Activated CD4-positive, alpha-beta T cell treated with anti-CD3 and anti-CD28 coated beads, Interleukin-2, amount 50 U/mL, for 24 hours (primary cell): ENCODE results near the gene ZNF322.

ENCODE experiments used
- DNase-seq, 2 donors: peaks; one replicate each; pipeline ENCODE4 v3.0.0-alpha.2; 2020; ENCODE audit warnings: low read depth in 1 of 2, low spot score in 1 of 2

Gene ZNF322

GRCh38 chr6:26613689-26614683 lies 45.6 kb downstream of the ZNF322 start:
- no peak for DNase-seq

GRCh38 chr6:26613201-26613600 lies 46.3 kb downstream of the ZNF322 start:
- no peak for DNase-seq

DNA sequence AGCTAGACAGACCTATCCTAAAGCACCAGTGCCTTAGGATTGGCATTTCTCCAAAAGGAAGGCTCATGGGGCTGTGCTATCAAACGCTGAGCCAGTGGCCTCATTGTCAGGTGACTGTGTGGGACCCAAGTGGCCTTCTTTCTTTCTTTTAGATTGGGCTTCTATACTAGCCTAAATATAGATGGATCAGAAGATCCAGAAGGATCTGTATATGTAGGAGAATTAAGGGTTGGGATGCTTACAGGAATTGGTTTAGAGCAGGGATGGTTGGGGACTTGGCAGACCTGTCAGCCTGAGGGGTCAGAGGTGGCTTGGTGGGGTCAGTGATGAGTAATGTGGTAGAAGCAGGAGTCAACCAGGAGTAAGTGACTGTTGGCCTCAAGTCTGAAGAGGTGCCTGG lies 47.9 kb downstream of the ZNF322 start:
- no peak for DNase-seq

DNA sequence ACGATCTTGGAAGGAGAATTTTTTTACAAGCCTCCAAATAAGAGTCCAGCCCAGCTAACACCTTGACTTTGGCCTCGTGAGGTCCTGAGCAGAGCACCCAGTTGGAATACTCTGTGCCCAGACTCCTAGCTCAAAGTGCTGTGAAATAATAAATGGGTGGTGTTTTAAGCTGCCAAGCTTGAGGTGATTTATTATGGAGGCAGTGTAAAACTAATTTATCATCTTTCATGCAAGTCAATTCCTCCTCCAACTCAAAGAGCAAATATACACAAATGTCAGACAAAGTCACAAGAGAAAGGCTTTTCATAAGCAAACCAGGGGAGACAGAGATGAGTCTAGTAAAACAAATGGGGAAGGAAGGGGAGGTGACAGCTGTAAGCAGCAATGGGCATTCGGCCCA lies 50.1 kb downstream of the ZNF322 start:
- no peak for DNase-seq

GRCh38 chr6:26607434-26608230 lies 51.9 kb downstream of the ZNF322 start:
- DNase-seq: peak; percentile 26 to 66

DNA sequence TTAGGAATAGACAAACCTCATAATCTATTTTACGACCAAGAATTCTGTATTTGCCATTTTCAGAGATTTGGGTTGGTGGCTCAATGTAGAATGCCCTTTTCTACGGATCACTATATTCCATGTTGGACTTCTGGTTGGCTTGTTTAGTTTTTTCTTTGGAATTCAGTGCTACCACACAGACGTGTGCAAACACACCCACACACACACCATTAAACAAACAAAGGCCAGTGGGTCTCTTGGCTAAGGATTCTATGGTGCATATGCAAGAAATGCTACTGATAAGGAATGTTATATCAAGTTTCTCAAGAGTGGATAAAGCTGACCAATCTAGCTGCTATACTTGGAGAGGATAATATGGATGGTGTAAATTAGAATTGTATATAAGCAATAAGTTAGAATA lies 54.7 kb downstream of the ZNF322 start:
- DNase-seq: no peak

- no peak for DNase-seq
These were observed 55.5 kb downstream of the ZNF322 start for GRCh38 chr6:26604026-26604425.

GRCh38 chr6:26602262-26602661 lies 57.3 kb downstream of the ZNF322 start:
- no peak for DNase-seq

GRCh38 chr6:26600759-26601158 lies 58.8 kb downstream of the ZNF322 start:
- no peak for DNase-seq

DNA sequence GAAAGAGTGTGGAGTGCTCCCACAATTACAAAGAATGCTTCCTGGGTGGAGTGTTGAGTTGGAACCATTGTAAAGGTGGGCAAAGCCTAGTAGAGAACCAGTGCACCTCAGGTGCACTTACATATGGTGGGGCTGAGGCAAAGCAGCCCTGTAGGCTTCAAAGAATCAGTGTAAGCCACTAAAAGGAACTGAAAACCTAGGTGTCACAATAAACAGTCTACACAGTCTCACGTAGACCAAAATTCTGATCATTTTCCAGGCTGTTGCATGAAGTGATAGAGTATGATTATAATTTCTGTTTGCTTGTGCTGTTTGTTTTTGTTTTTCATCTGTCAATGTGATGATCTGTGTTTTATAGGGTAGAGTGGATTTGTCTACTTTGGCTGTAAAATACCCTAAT lies 60.0 kb downstream of the ZNF322 start:
- DNase-seq: no peak

GRCh38 chr6:26599134-26599533 lies 60.4 kb downstream of the ZNF322 start:
- no peak for DNase-seq

GRCh38 chr6:26598267-26598666 lies 61.3 kb downstream of the ZNF322 start:
- no peak for DNase-seq

GRCh38 chr6:26597821-26598220 lies 61.7 kb downstream of the ZNF322 start:
- DNase-seq: no peak

DNA sequence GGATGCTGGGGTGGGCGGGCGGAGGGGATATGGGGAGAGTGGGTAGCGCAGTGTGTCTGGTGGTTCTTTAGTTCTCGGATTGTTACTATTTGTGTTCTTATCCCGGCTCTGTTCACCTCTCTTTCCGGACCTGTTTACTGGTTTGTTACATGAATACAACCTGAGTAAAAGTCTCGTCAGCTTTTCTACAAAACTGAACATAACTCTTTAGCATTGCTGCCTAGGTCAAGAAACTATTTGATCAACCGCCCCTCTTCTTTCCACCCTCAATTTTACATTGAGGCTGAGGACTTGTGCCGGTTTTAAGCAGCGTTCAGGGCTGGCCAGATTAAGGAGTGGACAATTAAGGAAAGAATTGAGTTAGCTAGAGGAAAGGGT lies 62.2 kb downstream of the ZNF322 start:
- DNase-seq: no peak

DNA sequence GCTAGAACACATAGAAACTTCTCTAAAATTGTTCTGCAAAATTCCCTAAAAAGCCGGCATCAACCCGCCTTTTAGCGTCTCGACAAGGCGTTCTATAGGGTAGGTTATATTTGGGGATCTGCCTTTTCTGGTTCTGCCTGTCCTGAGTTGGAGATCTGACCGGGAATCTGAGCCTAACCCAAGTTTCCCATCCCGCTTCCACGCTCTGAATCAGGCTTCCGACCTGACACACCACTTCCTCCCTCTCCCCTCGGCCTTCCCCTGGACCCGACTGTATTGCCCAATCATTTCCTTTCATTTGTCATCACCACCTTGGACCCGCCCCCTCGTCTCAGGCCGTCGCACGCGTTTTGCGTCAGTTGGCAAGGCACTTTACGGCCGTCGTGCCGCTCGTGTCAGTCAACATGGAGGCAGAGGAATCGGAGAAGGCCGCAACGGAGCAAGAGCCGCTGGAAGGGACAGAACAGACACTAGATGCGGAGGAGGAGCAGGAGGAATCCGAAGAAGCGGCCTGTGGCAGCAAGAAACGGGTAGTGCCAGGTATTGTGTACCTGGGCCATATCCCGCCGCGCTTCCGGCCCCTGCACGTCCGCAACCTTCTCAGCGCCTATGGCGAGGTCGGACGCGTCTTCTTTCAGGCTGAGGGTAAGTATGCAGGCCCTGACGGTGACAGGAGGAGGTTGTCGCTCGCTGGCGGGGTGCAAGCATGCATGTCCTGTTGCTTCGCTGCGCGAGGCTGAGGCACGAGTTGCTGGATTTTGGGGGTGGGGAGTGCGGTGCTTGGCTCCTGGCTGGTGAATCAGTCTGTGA lies 62.8 kb downstream of the ZNF322 start, which contains the start of gene ABT1:
Gene ABT1, plus strand, starts transcription at position 375 of the 810 bp plus-strand sequence. Its CDS starts 30 bp downstream, at position 405.
- DNase-seq: peak; percentile 94 to 98

DNA sequence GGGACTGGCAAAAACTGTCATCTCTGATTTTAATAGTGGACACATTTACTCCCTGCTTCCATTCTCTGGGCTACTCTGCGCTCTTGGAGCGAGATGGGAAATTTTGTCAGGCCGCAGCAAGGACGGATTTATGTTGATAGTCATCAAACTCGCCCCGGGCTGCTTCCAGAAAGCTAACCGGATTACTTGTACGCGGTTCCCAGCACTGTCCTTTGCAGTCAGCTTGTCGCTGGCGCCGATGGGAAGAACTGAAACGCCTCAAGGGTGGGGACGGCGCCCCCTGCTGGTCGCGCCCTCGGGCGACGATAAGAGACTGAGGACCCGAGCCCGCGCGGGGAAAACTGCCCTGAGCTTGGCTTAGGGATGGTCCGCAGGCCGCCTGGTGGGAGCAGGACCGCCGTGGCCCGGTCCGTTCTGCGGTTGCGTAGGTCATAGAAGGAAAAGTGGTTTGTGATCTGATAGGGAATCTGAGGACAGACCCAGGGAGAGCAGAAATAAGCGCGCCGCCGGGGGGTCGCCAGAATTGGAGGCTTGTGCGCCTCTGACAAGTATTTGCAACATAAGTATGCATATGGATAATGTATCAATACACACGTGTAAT lies 63.8 kb downstream of the ZNF322 start:
- DNase-seq: peak; percentile 80 to 83

- DNase-seq: no peak
These were observed 64.6 kb downstream of the ZNF322 start for GRCh38 chr6:26594730-26595632.

- no peak for DNase-seq
These were observed 65.4 kb downstream of the ZNF322 start for GRCh38 chr6:26594131-26594498.

DNA sequence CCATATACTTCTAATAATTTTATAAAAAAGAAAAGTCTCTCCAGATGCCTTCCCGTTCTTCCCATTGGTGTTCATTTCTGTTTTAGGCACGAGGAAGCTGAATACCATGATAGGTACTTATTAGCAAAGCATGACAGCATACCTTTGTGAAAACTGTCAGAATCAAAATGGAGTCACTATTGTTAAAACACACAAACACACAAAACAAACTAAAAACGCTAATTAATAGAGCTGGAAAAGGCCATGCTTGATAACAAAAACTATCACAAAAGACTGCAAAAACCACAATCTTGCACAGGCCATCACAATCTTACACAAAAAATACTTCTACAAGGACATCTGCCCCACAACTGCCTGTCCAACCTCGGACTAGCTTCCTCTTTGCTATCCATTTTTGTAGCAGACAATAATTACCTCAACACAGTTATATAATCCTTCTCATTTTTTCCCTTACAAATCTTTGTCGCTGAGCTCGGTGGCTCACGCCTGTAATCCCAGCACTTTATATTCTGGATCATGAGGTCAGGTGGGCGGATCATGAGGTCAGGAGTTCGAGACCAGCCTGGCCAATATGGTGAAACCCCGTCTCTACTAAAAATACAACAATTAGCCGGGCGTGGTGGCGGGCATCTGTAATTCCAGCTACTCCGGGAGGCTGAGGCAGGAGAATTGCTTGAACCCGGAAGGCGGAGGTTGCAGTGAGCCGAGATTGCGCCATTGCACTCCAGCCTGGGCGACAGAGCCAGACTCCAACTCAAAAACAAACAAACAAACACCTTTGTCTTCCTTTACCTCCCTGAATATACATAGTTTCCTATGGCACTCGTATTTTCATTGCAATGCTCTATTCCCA lies 66.0 kb downstream of the ZNF322 start:
- DNase-seq: no peak
